T-helper 17 cell (primary cell): ENCODE results near the gene CDC42EP1. TPM values are rescaled to one million over a fixed set of nuclear protein-coding genes. Genes with fewer than 3 reads are reported as not detected.
"Not testable (repeated sequence)": the region's sequence is repeated elsewhere in the genome, so short reads cannot be mapped to it uniquely, and the experiment has no call there.

Source experiments
- ATAC-seq: fragments of 150-1000 bp; cut with Tn5 transposase; 2 replicates; pipeline ENCODE4 v1.10.0; 2021; ENCODE audit warnings: mild to moderate bottlenecking, moderate library complexity
- DNase-seq, 3 donors: peaks; one replicate each; pipeline versions ENCODE4 v3.0.0 to v3.0.0-alpha.2; 2020 to 2021
- H3K9me3 ChIP-seq: one replicate; pipeline ENCODE4 v1.7.0; 2013; ENCODE audit warnings: low read length, mild to moderate bottlenecking; ENCODE audit not compliant: control insufficient read depth, poor library complexity, severe bottlenecking
- H3K27ac Mint-ChIP-seq: one replicate; pipeline ENCODE4 v1.8.0; 2022; ENCODE audit warnings: mild to moderate bottlenecking, moderate library complexity, mixed read lengths
- H3K27me3 Mint-ChIP-seq: one replicate; pipeline ENCODE4 v1.8.0; 2022; ENCODE audit warnings: mixed read lengths
- H3K36me3 Mint-ChIP-seq: one replicate; pipeline ENCODE4 v1.8.0; 2022; ENCODE audit warnings: low read depth, mixed read lengths
- H3K4me1 Mint-ChIP-seq: one replicate; pipeline ENCODE4 v1.8.0; 2022; ENCODE audit warnings: mild to moderate bottlenecking, mixed read lengths
- H3K4me3 Mint-ChIP-seq: one replicate; pipeline ENCODE4 v1.8.0; 2022; ENCODE audit warnings: mild to moderate bottlenecking, moderate library complexity, mixed read lengths
- total RNA-seq, 4 donors: library from RNA in 2 of 4; stranded (reverse) in 2 of 4; gene quantifications; one replicate each; pipeline ENCODE4 v1.2.3 and lab custom pipeline; 2022 to 2026

Gene CDC42EP1
- total RNA-seq, 2 donors from 2014 or later, result not detected

DNA sequence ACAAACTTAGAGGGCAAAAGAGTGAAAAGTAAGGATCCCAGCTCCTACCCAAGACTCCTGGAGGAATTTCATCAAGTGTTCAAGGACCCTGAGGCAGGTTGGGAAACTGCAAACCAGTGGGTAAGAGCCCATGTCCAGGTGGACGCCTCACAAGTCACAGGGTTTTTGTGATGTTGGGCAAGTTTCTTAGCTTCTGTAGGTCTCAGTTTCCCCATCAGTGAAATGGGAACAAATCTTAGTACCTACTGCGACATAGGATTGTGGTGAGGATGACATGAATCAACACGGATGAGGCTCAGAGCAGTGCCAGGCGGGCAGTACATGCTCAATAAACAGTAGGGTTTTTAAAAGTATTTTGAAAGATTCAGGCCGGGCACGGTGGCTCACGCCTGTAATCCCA lies 17.3 kb upstream of the CDC42EP1 start:
- no peaks in the 10 kb centered on the region for H3K36me3 Mint-ChIP-seq
- DNase-seq (no peak), ATAC-seq (no peak)
- peaks cover 14% of the 10 kb centered on the region for H3K27me3 Mint-ChIP-seq
- no peak overlapping the region for H3K4me3 Mint-ChIP-seq
- H3K27ac Mint-ChIP-seq, result no peak overlapping the region
- H3K9me3 ChIP-seq, result no peaks in the 10 kb centered on the region
- H3K4me1 Mint-ChIP-seq, result peaks cover 29% of the 10 kb centered on the region

DNA sequence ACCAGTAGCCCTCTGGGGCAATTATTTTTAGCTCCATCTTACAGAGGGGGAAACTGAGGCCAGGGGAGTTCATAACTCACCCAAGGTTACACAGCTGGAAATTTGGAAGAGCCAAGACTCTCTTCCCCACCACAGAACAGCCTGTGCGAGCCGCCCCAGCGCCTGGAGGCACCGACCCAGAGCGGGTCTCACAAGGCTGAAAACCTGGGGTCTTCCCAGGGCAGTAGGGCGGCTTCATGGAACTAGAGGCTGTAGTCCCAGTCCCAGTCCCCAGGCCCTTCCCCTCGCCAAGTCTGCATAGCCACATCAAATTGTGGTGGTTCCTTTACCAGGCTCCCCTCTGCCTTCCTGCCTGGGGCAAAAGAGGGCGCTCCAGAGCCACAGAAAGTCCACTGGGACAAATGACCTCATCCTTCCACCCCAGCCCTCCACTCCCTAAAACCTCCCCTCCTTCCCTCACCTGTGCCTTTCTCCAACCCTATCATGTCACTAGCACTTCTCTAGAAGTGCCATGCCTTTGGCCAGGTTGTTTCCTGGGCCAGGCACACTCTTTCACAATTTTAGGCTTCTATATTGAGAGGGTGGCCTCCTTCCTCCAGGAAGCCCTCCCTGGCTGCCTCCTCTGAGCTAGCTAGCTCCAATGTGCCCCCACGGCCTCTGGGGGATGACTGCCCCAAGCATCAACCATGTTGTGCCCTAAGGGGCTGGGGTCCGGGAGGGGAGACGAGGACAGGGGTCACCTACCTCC lies 15.2 kb upstream of the CDC42EP1 start:
- peak overlapping the region; percentile 5 for H3K4me3 Mint-ChIP-seq
- no peak overlapping the region for H3K27ac Mint-ChIP-seq
- peaks cover 19% of the 10 kb centered on the region for H3K4me1 Mint-ChIP-seq
- no peak for DNase-seq
- H3K9me3 ChIP-seq, result no peaks in the 10 kb centered on the region
- H3K36me3 Mint-ChIP-seq, result no peaks in the 10 kb centered on the region
- H3K27me3 Mint-ChIP-seq, result peaks cover 8% of the 10 kb centered on the region
- ATAC-seq, result peak; percentile 57

DNA sequence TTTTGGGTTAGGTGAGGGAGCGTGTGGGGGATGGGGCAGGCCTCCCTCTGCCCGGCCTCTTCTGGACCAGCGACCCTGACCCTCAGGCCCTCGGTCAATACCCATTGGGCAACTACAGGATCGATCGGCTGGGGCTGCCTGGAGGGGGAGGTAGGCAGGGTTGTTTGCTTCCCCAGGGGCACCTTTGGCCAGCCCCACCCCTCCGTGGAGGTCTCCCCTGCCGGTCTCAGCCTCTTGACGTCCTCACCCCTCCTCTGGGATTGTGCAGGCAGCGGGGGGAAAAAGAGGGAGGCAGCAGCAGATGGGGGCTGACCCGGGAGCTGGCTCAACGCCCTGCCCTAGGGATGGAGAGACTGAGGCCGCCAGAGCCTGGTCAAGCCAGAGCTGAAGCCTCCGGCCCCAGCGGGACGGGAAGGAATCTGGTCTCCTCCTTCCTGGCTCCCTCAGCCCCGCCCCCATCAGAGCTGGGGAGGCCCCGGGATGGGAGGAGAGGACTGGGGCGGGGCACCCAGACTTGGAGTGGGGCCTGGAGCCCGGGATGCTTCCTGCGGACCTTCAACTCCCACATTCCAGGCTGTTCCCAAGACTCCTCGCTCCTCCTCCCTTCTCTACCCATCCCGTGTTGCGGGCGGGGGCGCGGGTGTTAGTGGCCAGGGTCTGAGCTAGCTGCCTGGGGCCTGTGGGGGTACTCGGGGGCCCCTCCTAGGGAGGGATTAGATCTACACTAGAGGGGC lies 14.4 kb upstream of the CDC42EP1 start:
- DNase-seq, result no peak
- Mint-ChIP-seq H3K27ac (no peak overlapping the region), H3K36me3 (no peaks in the 10 kb centered on the region), H3K4me3 (peak overlapping the region; percentile 31), H3K27me3 (peaks cover 1% of the 10 kb centered on the region), H3K4me1 (peaks cover 14% of the 10 kb centered on the region)
- no peaks in the 10 kb centered on the region for H3K9me3 ChIP-seq
- no peak for ATAC-seq

DNA sequence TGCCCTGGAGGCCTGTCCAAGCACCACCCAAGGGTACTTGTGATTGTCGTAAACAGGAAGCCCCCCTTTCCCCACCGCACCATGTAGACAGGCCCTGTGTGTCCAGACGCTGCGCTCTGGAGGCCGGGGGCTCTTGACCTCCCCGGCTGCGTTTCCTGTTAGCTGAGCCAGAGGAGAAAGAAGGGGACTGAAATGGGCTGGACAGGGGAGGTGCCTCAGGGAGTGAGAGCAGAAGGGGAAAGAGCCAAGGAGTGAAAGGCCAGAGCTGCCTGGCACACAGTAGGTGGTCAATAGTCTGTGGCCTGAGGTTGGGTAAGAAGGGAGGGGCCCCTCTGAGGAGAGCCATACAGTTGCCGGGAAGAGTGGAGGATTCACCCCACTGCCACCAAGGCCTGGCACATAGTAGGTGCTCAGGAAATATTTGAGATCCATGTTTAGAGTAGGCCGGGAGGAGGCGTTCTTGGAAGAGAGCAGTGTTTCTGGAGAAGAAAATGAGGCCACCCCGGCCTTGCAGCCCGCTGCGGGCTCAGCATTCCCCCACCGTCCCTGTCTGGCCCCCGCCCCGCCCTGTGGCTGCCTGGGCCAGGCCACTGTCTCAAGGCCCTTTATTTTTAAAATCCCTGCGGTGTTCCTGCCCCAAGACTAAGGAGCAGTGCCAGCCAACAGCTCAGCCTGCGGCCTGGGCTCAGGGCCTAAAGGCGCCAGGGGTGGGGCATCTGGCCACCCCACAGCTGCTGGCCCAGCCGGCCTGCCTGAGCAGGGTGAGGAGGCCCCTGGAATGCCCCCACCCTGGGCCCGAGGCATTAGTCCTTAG lies 13.6 kb upstream of the CDC42EP1 start:
- H3K9me3 ChIP-seq, result no peaks in the 10 kb centered on the region
- H3K27me3 Mint-ChIP-seq, result peaks cover 9% of the 10 kb centered on the region
- H3K36me3 Mint-ChIP-seq, result no peaks in the 10 kb centered on the region
- no peak for ATAC-seq
- H3K4me1 Mint-ChIP-seq, result peaks cover 12% of the 10 kb centered on the region
- no peak overlapping the region for H3K4me3 Mint-ChIP-seq
- no peak overlapping the region for H3K27ac Mint-ChIP-seq
- no peak for DNase-seq

DNA sequence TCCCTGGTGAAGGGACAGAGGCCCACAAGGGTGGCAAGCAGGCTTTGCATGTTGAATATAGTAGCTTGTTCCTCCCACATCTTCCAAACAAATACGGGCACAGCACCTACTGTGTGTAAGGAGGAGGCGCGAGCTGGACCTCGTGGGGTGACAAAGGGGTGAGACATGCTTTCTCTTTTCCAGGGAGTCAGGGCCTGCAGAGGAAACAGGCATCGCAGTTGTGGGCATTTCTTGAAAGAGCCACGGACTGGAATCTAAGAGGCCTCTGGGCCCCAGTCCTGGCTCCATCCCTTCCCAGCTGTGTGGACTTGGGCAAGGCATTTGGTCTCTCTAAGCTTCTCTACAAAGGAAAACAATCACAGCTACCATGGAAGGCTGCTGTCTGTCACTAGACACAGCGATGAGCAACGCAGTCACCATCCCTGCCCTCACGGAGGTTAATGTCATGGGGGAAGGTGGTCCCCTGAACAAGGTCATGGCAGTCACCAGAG lies 13.0 kb upstream of the CDC42EP1 start:
- no peak overlapping the region for H3K27ac Mint-ChIP-seq
- H3K36me3 Mint-ChIP-seq, result no peaks in the 10 kb centered on the region

DNA sequence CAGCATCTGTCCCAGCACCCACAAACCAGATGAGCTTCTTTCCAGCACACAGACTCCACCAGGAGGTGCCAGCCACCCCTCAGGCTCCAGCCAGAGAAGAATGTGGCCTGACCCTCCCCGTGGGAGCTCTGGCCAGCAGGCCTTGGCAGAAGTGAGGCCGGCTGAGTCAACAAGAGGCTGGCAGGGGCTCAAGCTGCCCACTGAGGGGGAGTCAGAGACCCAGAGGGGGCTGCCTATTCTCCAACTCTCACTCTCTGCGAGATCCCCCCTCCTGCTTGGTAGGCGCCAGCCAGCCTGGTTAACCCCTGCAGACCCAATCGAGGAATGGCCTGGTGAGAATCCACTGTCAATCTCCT lies 10.6 kb upstream of the CDC42EP1 start:
- Mint-ChIP-seq H3K4me3 (no peak overlapping the region), H3K4me1 (peaks cover 8% of the 10 kb centered on the region), H3K36me3 (peaks cover 2% of the 10 kb centered on the region), H3K27me3 (peaks cover 19% of the 10 kb centered on the region), H3K27ac (no peak overlapping the region)
- ATAC-seq (no peak), DNase-seq (no peak)
- H3K9me3 ChIP-seq, result no peaks in the 10 kb centered on the region

More for the DNA sequence above, 13.0 kb upstream of the CDC42EP1 start:
- ATAC-seq (no peak), DNase-seq (no peak)
- no peak overlapping the region for H3K4me3 Mint-ChIP-seq
- peaks cover 7% of the 10 kb centered on the region for H3K4me1 Mint-ChIP-seq
- H3K9me3 ChIP-seq, result no peaks in the 10 kb centered on the region
- H3K27me3 Mint-ChIP-seq, result peaks cover 10% of the 10 kb centered on the region

DNA sequence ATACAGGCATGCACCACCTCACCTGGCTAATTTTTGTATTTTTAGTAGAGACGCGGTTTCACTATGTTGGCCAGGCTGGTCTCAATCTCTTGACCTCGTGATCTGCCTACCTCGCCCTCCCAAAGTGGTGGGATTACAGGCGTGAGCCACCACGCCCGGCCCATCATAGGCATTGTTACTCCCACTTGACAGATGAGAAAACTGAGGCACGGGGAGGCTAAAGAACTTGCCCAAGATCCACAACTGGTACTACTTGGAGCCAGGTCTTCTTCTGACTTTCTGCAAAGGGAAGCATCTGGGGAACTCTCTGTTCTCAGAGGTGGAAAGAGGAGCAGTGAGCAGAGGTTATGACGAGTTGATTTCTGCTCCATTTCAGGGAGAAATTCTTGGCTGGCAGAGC lies 9.4 kb upstream of the CDC42EP1 start:
- DNase-seq, H3K4me1 Mint-ChIP-seq, H3K36me3 Mint-ChIP-seq, H3K4me3 Mint-ChIP-seq, ATAC-seq, H3K9me3 ChIP-seq: not testable (repeated sequence)
- Mint-ChIP-seq H3K27ac (peak overlapping the region; percentile 66), H3K27me3 (peaks cover 19% of the 10 kb centered on the region)

DNA sequence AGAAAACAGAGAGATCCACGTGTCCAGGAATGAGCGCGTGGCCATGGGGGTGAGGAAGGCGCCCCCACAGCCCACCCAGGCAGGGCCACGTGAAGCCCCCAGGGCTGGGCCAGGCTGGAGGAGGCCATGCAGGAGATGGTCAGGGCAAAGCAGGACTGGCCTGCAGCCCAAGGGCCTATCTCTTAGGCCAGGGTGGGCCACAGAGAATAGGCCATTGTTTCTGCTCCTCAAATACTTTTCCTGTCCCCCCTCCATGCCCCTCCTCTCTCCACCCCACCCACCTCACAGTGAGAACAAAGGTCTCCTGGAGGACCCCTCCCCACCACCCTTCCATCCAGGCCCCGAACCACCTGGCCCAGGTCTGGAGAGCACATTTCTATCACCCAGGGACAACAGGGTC lies 8.3 kb upstream of the CDC42EP1 start:
- peaks cover 26% of the 10 kb centered on the region for H3K27me3 Mint-ChIP-seq
- ATAC-seq (no peak), DNase-seq (no peak)
- H3K36me3 Mint-ChIP-seq, result peaks cover 7% of the 10 kb centered on the region
- peaks cover 9% of the 10 kb centered on the region for H3K4me1 Mint-ChIP-seq
- H3K9me3 ChIP-seq, result no peaks in the 10 kb centered on the region
- H3K27ac Mint-ChIP-seq, result no peak overlapping the region
- H3K4me3 Mint-ChIP-seq, result no peak overlapping the region

DNA sequence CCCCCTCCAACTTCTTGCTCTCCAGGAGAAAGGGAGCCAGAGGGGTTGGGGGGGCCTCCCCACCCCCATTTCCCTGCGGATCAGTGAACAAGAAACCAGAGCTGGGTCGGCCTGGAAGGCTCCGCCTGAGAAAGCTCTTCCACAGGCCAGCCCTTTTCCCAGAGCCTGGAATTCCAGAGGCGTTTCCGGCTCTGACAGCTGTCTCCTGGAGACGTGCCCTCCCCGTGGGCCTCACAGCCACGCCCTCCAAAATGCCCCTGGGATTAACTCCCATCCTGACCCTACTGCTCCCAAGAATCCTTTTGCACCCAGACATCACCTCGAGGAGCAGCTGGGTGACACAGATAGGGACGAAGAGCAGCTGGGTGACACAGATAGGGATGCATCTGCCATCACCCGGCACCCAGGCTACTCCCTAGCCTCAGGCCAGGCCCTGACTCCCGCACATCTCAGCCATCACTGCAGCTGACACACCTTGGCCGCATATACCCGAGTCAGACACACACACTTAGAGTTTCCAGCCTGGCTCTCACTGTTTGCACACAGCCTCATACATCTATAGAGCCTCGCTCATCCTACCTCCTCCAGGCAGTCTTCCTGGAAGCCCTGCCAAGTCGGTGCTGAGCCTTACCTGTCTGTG lies 7.6 kb upstream of the CDC42EP1 start:
- no peak overlapping the region for H3K27ac Mint-ChIP-seq
- no peak overlapping the region for H3K4me3 Mint-ChIP-seq
- H3K36me3 Mint-ChIP-seq, result peaks cover 7% of the 10 kb centered on the region
- H3K4me1 Mint-ChIP-seq, result peaks cover 12% of the 10 kb centered on the region
- DNase-seq, result no peak
- no peaks in the 10 kb centered on the region for H3K9me3 ChIP-seq
- no peak for ATAC-seq
- peaks cover 32% of the 10 kb centered on the region for H3K27me3 Mint-ChIP-seq

DNA sequence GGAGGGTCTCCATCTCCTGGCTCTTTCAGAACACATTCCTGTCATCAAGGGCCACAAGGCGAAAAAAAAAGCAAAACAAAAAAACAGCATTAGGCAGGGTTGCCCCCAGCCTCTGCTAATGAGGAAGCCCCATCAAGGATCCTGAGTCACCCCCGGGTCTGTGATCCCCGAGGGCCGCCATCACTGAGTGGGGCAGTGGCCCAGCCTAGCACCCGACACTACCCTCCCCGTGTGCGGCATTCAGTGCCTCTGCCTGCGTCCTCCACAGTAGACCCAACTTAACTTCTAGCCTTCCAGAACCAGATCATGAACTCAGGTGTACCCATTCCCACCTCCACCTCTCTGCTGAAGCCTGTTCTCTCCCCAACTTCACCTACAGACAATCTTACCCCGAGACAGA lies 6.6 kb upstream of the CDC42EP1 start:
- Mint-ChIP-seq H3K27ac (no peak overlapping the region), H3K36me3 (peaks cover 7% of the 10 kb centered on the region), H3K4me3 (no peak overlapping the region), H3K27me3 (peaks cover 38% of the 10 kb centered on the region), H3K4me1 (peaks cover 12% of the 10 kb centered on the region)
- no peak for ATAC-seq
- no peak for DNase-seq
- H3K9me3 ChIP-seq, result no peaks in the 10 kb centered on the region

DNA sequence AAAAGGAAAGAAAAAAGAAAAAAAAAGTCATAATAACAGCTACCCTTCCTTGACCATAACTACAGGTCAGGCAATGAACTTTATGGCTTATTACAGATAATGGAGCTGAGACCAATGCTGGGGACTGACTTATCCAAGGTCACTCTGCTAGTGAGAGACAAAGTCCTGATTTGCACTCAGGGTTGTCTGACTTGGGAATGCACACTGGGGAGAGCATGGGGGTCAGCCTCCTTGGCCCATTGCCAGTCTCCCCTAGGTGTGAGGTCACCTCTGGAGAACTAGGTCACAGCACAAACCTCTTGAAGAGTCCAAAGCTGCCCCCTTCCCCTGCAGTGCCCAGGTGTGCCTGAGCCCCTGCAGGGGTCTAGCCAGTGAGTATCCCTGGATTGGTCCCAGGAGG lies 5.3 kb upstream of the CDC42EP1 start:
- peaks cover 38% of the 10 kb centered on the region for H3K27me3 Mint-ChIP-seq

DNA sequence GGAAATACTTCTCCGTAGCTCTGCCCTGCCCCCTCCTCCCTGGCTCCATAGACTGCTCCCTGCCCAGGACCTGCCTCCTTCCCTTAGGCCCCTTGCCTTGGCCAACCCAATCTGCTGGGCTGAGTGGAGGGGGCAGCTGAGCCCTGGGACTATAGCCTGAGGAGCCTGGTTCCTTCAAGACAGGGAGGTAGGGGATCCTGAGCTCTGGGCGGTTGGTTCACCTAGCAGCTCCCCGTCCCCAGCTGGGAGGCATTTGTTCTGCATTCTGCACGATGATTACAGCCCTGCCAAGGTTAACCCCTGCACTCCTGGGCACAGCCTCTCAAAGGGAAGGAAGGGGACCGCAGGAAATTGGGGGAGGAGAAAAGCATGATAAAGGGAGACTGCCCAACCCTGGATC lies 3.6 kb upstream of the CDC42EP1 start:
- Mint-ChIP-seq H3K4me1 (peaks cover 18% of the 10 kb centered on the region), H3K36me3 (peaks cover 7% of the 10 kb centered on the region), H3K27ac (no peak overlapping the region), H3K4me3 (no peak overlapping the region), H3K27me3 (peaks cover 35% of the 10 kb centered on the region)
- ATAC-seq (no peak), DNase-seq (no peak)
- no peaks in the 10 kb centered on the region for H3K9me3 ChIP-seq

More for the DNA sequence above, 5.3 kb upstream of the CDC42EP1 start:
- H3K9me3 ChIP-seq, result no peaks in the 10 kb centered on the region
- Mint-ChIP-seq H3K27ac (no peak overlapping the region), H3K4me3 (no peak overlapping the region), H3K36me3 (peaks cover 7% of the 10 kb centered on the region), H3K4me1 (peaks cover 12% of the 10 kb centered on the region)
- ATAC-seq (no peak), DNase-seq (no peak)
